ENCODE data around the gene RHAG.

The RHAG gene

DNA sequence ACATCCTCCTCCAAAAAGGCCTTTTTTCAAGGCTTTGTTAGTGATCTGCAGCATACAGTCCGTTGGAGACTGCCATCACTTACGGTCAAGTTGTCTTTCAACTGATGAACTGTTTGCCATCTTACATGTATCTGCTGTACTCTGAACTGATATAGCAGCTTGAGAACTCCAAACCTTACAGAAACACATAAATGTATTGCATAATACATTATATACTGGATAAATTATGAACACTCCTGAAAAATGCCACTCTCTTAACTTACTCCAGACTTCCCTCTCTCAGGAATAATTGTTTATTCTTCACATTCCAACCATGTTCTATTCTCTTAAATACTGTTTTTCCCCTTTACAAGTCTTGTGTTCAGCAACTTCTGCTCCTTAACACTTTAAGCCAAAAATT is 14.6 kb upstream of the RHAG start:
- H3K14ac ChIP-seq (ENCODE audit: low read length): no peak overlapping the region
- no peak overlapping the region for H4K91ac ChIP-seq (ENCODE audit: low read depth, low read length, poor library complexity)
- no peak overlapping the region for H2AFZ ChIP-seq (ENCODE audit: low read length)
- no peak overlapping the region for H3K4ac ChIP-seq (ENCODE audit: low read length)
- H3K4me3 ChIP-seq (ENCODE audit: low read length in 2 of 2): no peak overlapping the region
- H3K9ac ChIP-seq (ENCODE audit: low read depth, low read length, poor library complexity): no peak overlapping the region
- H3K18ac ChIP-seq (ENCODE audit: low read length): no peak overlapping the region
- H2BK12ac ChIP-seq (ENCODE audit: low read length): no peak overlapping the region
- no peak overlapping the region for H2BK120ac ChIP-seq (ENCODE audit: low read depth, low read length)
- no peaks in the 10 kb centered on the region for H3K36me3 ChIP-seq (replicated peaks in 1 of 2; ENCODE audit: control insufficient read depth in 2 of 2, insufficient read depth in 2 of 2, low read length in 2 of 2)
- H3K9me3 ChIP-seq (replicated peaks in 1 of 2; ENCODE audit: control insufficient read depth in 2 of 2, insufficient read depth in 1 of 2, low read depth in 1 of 2, low read length in 2 of 2): no peaks in the 10 kb centered on the region
- no CpG with 5 or more reads among the region's 2 CpGs for WGBS, 2 donors (ENCODE audit: extremely low coverage in 2 of 2, insufficient read length in 2 of 2, insufficient replicate concordance in 1 of 2)
- H3K23ac ChIP-seq (ENCODE audit: low read depth, low read length, poor library complexity): no peak overlapping the region
- no peak overlapping the region for H2BK5ac ChIP-seq (ENCODE audit: low read length)
- no peak overlapping the region for H3K27ac ChIP-seq (replicated peaks; ENCODE audit: low read length)
- no peak overlapping the region for H2BK15ac ChIP-seq (ENCODE audit: low read length)
- DNase-seq (ENCODE audit: low spot score): no peak
- H3K27me3 ChIP-seq (ENCODE audit: control insufficient read depth in 3 of 3, insufficient read depth in 3 of 3, low read depth in 1 of 3, low read length in 3 of 3): no peaks in the 10 kb centered on the region
- H4K8ac ChIP-seq (ENCODE audit: low read depth, low read length): no peak overlapping the region
- no peaks in the 10 kb centered on the region for H3K4me1 ChIP-seq (ENCODE audit: control insufficient read depth in 2 of 2, insufficient read depth in 1 of 2, low read depth in 1 of 2, low read length in 2 of 2)
- H3K79me1 ChIP-seq (ENCODE audit: low read depth, low read length): no peaks in the 10 kb centered on the region
- no peak overlapping the region for H2AK5ac ChIP-seq (ENCODE audit: low read depth, low read length)
- no peak overlapping the region for H3K4me2 ChIP-seq (ENCODE audit: insufficient read depth, low read length, poor library complexity, severe bottlenecking)

DNA sequence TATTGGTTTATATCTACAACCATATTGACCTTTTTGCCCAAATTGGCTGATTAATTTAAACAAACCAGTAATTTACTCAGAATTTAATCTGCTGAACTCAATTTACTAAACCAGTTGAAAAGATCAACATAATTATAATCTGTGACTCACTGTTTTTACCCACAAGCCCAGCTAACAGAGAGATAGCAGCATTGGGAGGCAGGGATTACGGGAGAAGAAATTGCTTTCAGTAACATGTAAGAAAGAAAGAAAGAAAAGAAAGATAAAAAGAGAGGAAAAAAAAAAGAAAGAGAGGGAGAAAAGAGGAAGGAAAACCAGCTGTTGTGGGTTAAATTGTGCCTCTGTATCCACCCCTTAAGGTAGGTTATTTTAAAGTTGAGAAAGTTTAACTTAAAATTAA is 13.3 kb upstream of the RHAG start:
- no peak overlapping the region for H3K9ac ChIP-seq (ENCODE audit: low read depth, low read length, poor library complexity)
- no peak overlapping the region for H2BK120ac ChIP-seq (ENCODE audit: low read depth, low read length)
- H3K4me3 ChIP-seq (ENCODE audit: low read length in 2 of 2): no peak overlapping the region
- no peaks in the 10 kb centered on the region for H3K9me3 ChIP-seq (replicated peaks in 1 of 2; ENCODE audit: control insufficient read depth in 2 of 2, insufficient read depth in 1 of 2, low read depth in 1 of 2, low read length in 2 of 2)
- H4K8ac ChIP-seq (ENCODE audit: low read depth, low read length): no peak overlapping the region
- H2BK12ac ChIP-seq (ENCODE audit: low read length): no peak overlapping the region
- H2BK15ac ChIP-seq (ENCODE audit: low read length): no peak overlapping the region
- no peak overlapping the region for H3K27ac ChIP-seq (replicated peaks; ENCODE audit: low read length)
- H3K18ac ChIP-seq (ENCODE audit: low read length): no peak overlapping the region
- no peaks in the 10 kb centered on the region for H3K79me1 ChIP-seq (ENCODE audit: low read depth, low read length)
- WGBS, 2 donors (ENCODE audit: extremely low coverage in 2 of 2, insufficient read length in 2 of 2, insufficient replicate concordance in 1 of 2): no CpG with 5 or more reads among the region's 1 CpG
- H2BK5ac ChIP-seq (ENCODE audit: low read length): no peak overlapping the region
- H3K4ac ChIP-seq (ENCODE audit: low read length): no peak overlapping the region
- H3K14ac ChIP-seq (ENCODE audit: low read length): no peak overlapping the region
- H3K4me2 ChIP-seq (ENCODE audit: insufficient read depth, low read length, poor library complexity, severe bottlenecking): no peak overlapping the region
- no peak overlapping the region for H3K23ac ChIP-seq (ENCODE audit: low read depth, low read length, poor library complexity)
- H2AFZ ChIP-seq (ENCODE audit: low read length): no peak overlapping the region
- H3K36me3 ChIP-seq (replicated peaks in 1 of 2; ENCODE audit: control insufficient read depth in 2 of 2, insufficient read depth in 2 of 2, low read length in 2 of 2): no peaks in the 10 kb centered on the region
- H4K91ac ChIP-seq (ENCODE audit: low read depth, low read length, poor library complexity): no peak overlapping the region
- H3K27me3 ChIP-seq (ENCODE audit: control insufficient read depth in 3 of 3, insufficient read depth in 3 of 3, low read depth in 1 of 3, low read length in 3 of 3): no peaks in the 10 kb centered on the region
- H3K4me1 ChIP-seq (ENCODE audit: control insufficient read depth in 2 of 2, insufficient read depth in 1 of 2, low read depth in 1 of 2, low read length in 2 of 2): no peaks in the 10 kb centered on the region
- H2AK5ac ChIP-seq (ENCODE audit: low read depth, low read length): no peak overlapping the region
- DNase-seq (ENCODE audit: low spot score): no peak

DNA sequence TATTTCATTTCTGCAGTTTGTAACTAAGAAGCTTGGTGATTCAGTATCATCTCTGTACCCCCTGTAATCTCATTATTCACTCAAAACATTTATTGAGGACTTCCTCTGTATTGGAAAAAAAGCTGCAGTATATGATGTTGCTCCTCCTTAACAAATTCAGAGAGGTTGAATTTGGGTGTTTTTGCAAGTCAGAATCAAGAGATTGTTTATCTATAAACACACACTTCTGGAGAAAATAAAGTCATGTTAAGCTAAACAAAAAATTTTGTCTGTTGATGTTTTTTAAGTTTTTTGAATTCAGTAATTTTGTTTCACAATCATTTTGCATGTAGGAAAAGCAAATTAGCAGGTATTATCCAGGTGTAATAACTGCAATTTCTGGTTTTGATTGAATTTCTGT is 11.4 kb upstream of the RHAG start:
- Histone ChIP-seq H2AFZ (ENCODE audit: low read length) (no peak overlapping the region), H3K27me3 (ENCODE audit: control insufficient read depth in 3 of 3, insufficient read depth in 3 of 3, low read depth in 1 of 3, low read length in 3 of 3) (no peaks in the 10 kb centered on the region), H3K79me1 (ENCODE audit: low read depth, low read length) (no peaks in the 10 kb centered on the region), H3K14ac (ENCODE audit: low read length) (no peak overlapping the region), H3K4me1 (ENCODE audit: control insufficient read depth in 2 of 2, insufficient read depth in 1 of 2, low read depth in 1 of 2, low read length in 2 of 2) (no peaks in the 10 kb centered on the region), H4K91ac (ENCODE audit: low read depth, low read length, poor library complexity) (no peak overlapping the region), H3K4ac (ENCODE audit: low read length) (no peak overlapping the region), H4K8ac (ENCODE audit: low read depth, low read length) (no peak overlapping the region), H2BK15ac (ENCODE audit: low read length) (no peak overlapping the region), H3K27ac (replicated peaks; ENCODE audit: low read length) (no peak overlapping the region), H3K36me3 (replicated peaks in 1 of 2; ENCODE audit: control insufficient read depth in 2 of 2, insufficient read depth in 2 of 2, low read length in 2 of 2) (no peaks in the 10 kb centered on the region), H2AK5ac (ENCODE audit: low read depth, low read length) (no peak overlapping the region), H3K4me3 (ENCODE audit: low read length in 2 of 2) (no peak overlapping the region), H3K9ac (ENCODE audit: low read depth, low read length, poor library complexity) (no peak overlapping the region), H2BK12ac (ENCODE audit: low read length) (no peak overlapping the region), H3K23ac (ENCODE audit: low read depth, low read length, poor library complexity) (no peak overlapping the region), H2BK120ac (ENCODE audit: low read depth, low read length) (no peak overlapping the region), H3K9me3 (replicated peaks in 1 of 2; ENCODE audit: control insufficient read depth in 2 of 2, insufficient read depth in 1 of 2, low read depth in 1 of 2, low read length in 2 of 2) (no peaks in the 10 kb centered on the region), H3K18ac (ENCODE audit: low read length) (no peak overlapping the region), H2BK5ac (ENCODE audit: low read length) (no peak overlapping the region), H3K4me2 (ENCODE audit: insufficient read depth, low read length, poor library complexity, severe bottlenecking) (no peak overlapping the region)
- no peak for DNase-seq (ENCODE audit: low spot score)

GRCh38 chr6:49647476-49647875 is 10.8 kb upstream of the RHAG start:
- Histone ChIP-seq H3K4ac (ENCODE audit: low read length) (no peak overlapping the region), H3K27me3 (ENCODE audit: control insufficient read depth in 3 of 3, insufficient read depth in 3 of 3, low read depth in 1 of 3, low read length in 3 of 3) (no peaks in the 10 kb centered on the region), H4K8ac (ENCODE audit: low read depth, low read length) (no peak overlapping the region), H2BK15ac (ENCODE audit: low read length) (no peak overlapping the region), H2BK120ac (ENCODE audit: low read depth, low read length) (no peak overlapping the region), H3K4me2 (ENCODE audit: insufficient read depth, low read length, poor library complexity, severe bottlenecking) (no peak overlapping the region), H3K4me3 (ENCODE audit: low read length in 2 of 2) (no peak overlapping the region), H3K9ac (ENCODE audit: low read depth, low read length, poor library complexity) (no peak overlapping the region), H2AK5ac (ENCODE audit: low read depth, low read length) (no peak overlapping the region), H3K79me1 (ENCODE audit: low read depth, low read length) (no peaks in the 10 kb centered on the region), H3K27ac (replicated peaks; ENCODE audit: low read length) (no peak overlapping the region), H3K18ac (ENCODE audit: low read length) (no peak overlapping the region), H3K4me1 (ENCODE audit: control insufficient read depth in 2 of 2, insufficient read depth in 1 of 2, low read depth in 1 of 2, low read length in 2 of 2) (no peaks in the 10 kb centered on the region), H3K36me3 (replicated peaks in 1 of 2; ENCODE audit: control insufficient read depth in 2 of 2, insufficient read depth in 2 of 2, low read length in 2 of 2) (no peaks in the 10 kb centered on the region), H3K23ac (ENCODE audit: low read depth, low read length, poor library complexity) (no peak overlapping the region), H2AFZ (ENCODE audit: low read length) (no peak overlapping the region), H2BK12ac (ENCODE audit: low read length) (no peak overlapping the region), H3K9me3 (replicated peaks in 1 of 2; ENCODE audit: control insufficient read depth in 2 of 2, insufficient read depth in 1 of 2, low read depth in 1 of 2, low read length in 2 of 2) (no peaks in the 10 kb centered on the region), H2BK5ac (ENCODE audit: low read length) (no peak overlapping the region), H4K91ac (ENCODE audit: low read depth, low read length, poor library complexity) (no peak overlapping the region), H3K14ac (ENCODE audit: low read length) (no peak overlapping the region)
- no CpG with 5 or more reads among the region's 2 CpGs for WGBS, 2 donors (ENCODE audit: extremely low coverage in 2 of 2, insufficient read length in 2 of 2, insufficient replicate concordance in 1 of 2)
- DNase-seq (ENCODE audit: low spot score): no peak

Data from neuronal stem cell (in vitro differentiated cells).